ENCODE measurements around the gene CELF3.
A peak's percentile ranks its signal among the peaks of the same experiment; 100 is the strongest.

CELF3 gene

GRCh38 chr1:151711951-151712350 is 4.7 kb downstream of the CELF3 start:
- POLR2A ChIA-PET = no interaction called here

GRCh38 chr1:151711044-151711800 is 5.4 kb downstream of the CELF3 start:
- no peak for DNase-seq (ENCODE audit: extremely low spot score)
- POLR2A ChIA-PET = no interaction called here
- TF ChIP-seq TARDBP (IDR thresholded peaks at IDR 0.05) = no peak
- TF ChIP-seq PKNOX1 (IDR thresholded peaks at IDR 0.05) = no peak
- no peak for TF ChIP-seq ZNF384 (IDR thresholded peaks at IDR 0.05)
- no peak for TF ChIP-seq ARNT (IDR thresholded peaks at IDR 0.05)
- no peak for TF ChIP-seq BHLHE40 (IDR thresholded peaks at IDR 0.05; ENCODE audit: borderline replicate concordance)
- no peak for TF ChIP-seq FOXA1 (IDR thresholded peaks at IDR 0.05)
- no peak for TF ChIP-seq FOXM1 (IDR thresholded peaks at IDR 0.05; ENCODE audit: borderline replicate concordance)
- TF ChIP-seq FOXK2 (IDR thresholded peaks at IDR 0.05) = no peak
- TF ChIP-seq ELF4 (IDR thresholded peaks at IDR 0.05) = no peak
- TF ChIP-seq NFRKB (IDR thresholded peaks at IDR 0.05) = no peak
- no peak for TF ChIP-seq L3MBTL2 (conservative IDR thresholded peaks at IDR 0.05)
- TF ChIP-seq CTBP1 (IDR thresholded peaks at IDR 0.05; ENCODE audit: borderline replicate concordance) = no peak
- no peak for TF ChIP-seq LEF1 (IDR thresholded peaks at IDR 0.05; ENCODE audit: borderline replicate concordance)
- TF ChIP-seq SP1 (IDR thresholded peaks at IDR 0.05) = no peak
- TF ChIP-seq SUZ12 (IDR thresholded peaks at IDR 0.05) = no peak
- TF ChIP-seq HDGF (IDR thresholded peaks at IDR 0.05; ENCODE audit: borderline replicate concordance) = no peak
- CTCF ChIA-PET = no interaction called here

More at GRCh38 chr1:151711951-151712350, 4.7 kb downstream of the CELF3 start:
- no peak for TF ChIP-seq CTBP1 (IDR thresholded peaks at IDR 0.05; ENCODE audit: borderline replicate concordance)
- no peak for TF ChIP-seq BHLHE40 (IDR thresholded peaks at IDR 0.05; ENCODE audit: borderline replicate concordance)
- CTCF ChIA-PET = no interaction called here
- DNase-seq (ENCODE audit: extremely low spot score) = no peak

GRCh38 chr1:151710187-151710840 is 6.3 kb downstream of the CELF3 start:
- ChIA-PET CTCF (no interaction called here), POLR2A (no interaction called here)
- TF ChIP-seq PKNOX1 (IDR thresholded peaks at IDR 0.05) (peak; percentile 58), TARDBP (IDR thresholded peaks at IDR 0.05) (no peak), SP1 (IDR thresholded peaks at IDR 0.05) (no peak), FOXK2 (IDR thresholded peaks at IDR 0.05) (no peak), FOXM1 (IDR thresholded peaks at IDR 0.05; ENCODE audit: borderline replicate concordance) (no peak)
- DNase-seq (ENCODE audit: extremely low spot score) = peak; percentile 52

GRCh38 chr1:151708891-151709290 is 7.7 kb downstream of the CELF3 start:
- ChIA-PET CTCF (no interaction called here), POLR2A (no interaction called here)
- no peak for TF ChIP-seq PKNOX1 (IDR thresholded peaks at IDR 0.05)
- DNase-seq (ENCODE audit: extremely low spot score) = no peak

- DNase-seq (ENCODE audit: extremely low spot score) = no peak
- TF ChIP-seq HDGF (IDR thresholded peaks at IDR 0.05; ENCODE audit: borderline replicate concordance) (no peak), FOXK2 (IDR thresholded peaks at IDR 0.05) (no peak), NFRKB (IDR thresholded peaks at IDR 0.05) (no peak)
- POLR2A ChIA-PET = no interaction called here
- CTCF ChIA-PET = no interaction called here
These were observed 9.0 kb downstream of the CELF3 start for GRCh38 chr1:151707541-151708065.

- no peak for DNase-seq (ENCODE audit: extremely low spot score)
- ChIA-PET POLR2A (no interaction called here), CTCF (no interaction called here)
- TF ChIP-seq CTBP1 (IDR thresholded peaks at IDR 0.05; ENCODE audit: borderline replicate concordance) (no peak), ELF4 (IDR thresholded peaks at IDR 0.05) (no peak), TARDBP (IDR thresholded peaks at IDR 0.05) (no peak), FOXA1 (IDR thresholded peaks at IDR 0.05) (no peak), SUZ12 (IDR thresholded peaks at IDR 0.05) (no peak), PKNOX1 (IDR thresholded peaks at IDR 0.05) (no peak)
These were observed 9.9 kb downstream of the CELF3 start for GRCh38 chr1:151706464-151707415.
